GM12892 (cell line): ENCODE measurements around the gene LRFN4.

Experiments
- POLR2A ChIP-seq: IDR thresholded peaks from 2 replicates; pipeline ENCODE4 v1.6.1; 2011; ENCODE audit warnings: low read depth, low read length, control low read depth
- POLR2AphosphoS5 ChIP-seq: IDR thresholded peaks from 2 replicates; pipeline ENCODE4 v1.6.1; 2011; ENCODE audit warnings: low read depth, low read length, control low read depth
- TAF1 ChIP-seq: IDR thresholded peaks from 2 replicates; pipeline ENCODE4 v1.6.1; 2011; ENCODE audit warnings: low read depth, mild to moderate bottlenecking, control low read depth, low read length, borderline replicate concordance

DNA sequence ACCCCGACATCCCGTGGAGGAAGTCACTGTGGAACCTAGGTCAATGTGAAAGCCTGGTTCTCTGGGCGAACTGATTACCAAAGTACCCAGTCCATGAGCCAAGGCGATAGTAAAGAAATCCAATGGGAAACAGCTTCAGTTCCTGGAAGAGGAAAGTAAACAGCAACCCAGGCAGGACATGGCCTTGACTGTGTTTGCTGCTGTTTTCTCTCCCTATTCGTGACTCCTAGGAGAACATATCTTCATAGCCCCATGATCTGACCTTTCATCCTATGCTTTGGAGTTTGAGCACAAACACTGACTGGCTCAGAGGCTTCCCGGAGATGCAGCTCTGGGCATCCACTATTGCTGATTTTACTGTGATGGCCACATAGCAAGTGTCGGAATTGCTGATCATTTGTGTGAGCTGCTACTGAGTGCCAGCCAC lies 45.1 kb downstream of the LRFN4 start:
- TF ChIP-seq TAF1 (no peak), POLR2A (no peak), POLR2AphosphoS5 (no peak)
